Spleen (tissue), 7 donors: ENCODE data around the gene PRKG2.

ENCODE experiments used
- CTCF ChIP-seq, 11 experiments: fragments of 200-600 bp in 7 of 11; fragments of 450-650 bp in 4 of 11; sonication (generic) in 4 of 11; IDR thresholded peaks in 8 of 11; conservative IDR thresholded peaks in 3 of 11; 1 replicate in 7 of 11; 2 replicates in 4 of 11; pipeline versions ENCODE4 v1.4.0 to v1.8.0; 2016 to 2021; ENCODE audit warnings: antibody characterized with exemption in 11 of 11, inconsistent platforms in 4 of 11, mild to moderate bottlenecking in 1 of 11
- POLR2A ChIP-seq, 3 donors: fragments of 450-650 bp; IDR thresholded peaks; one replicate each; pipeline ENCODE4 v1.5.1; 2017; ENCODE audit warnings: antibody characterized with exemption in 3 of 3, mild to moderate bottlenecking in 1 of 3
- POLR2AphosphoS5 ChIP-seq, 3 donors: sonication (generic); formaldehyde crosslinking; IDR thresholded peaks; one replicate each; pipeline ENCODE4 v1.5.1; 2017; ENCODE audit warnings: antibody characterized with exemption in 3 of 3
- donor health status: DM: no; HTN: no; CAD: no; lungs with moderate emphysema.
- donor health status: DM: no; HTN: no; CAD: no.
- donor health status: DM: no; HTN: no; CAD: no.

DNA sequence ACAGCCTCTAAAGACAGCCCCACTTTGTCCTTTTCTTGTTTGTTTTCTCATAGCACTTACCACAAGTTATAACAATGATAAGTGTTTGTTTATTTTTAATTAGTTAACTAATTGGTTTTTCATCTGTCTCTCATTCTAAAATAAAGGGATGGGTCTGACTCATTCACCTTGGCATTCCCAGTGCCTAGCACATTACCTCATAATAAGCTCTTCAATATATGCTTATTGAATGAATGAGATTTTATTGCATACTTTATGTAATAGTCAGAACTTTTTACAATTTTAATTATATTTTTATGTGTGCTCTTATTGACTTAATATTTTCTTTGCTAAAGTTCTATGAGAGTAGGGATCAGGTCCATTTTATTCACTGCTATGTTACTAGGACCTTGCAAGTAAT is 22.8 kb upstream of the PRKG2 start:
- TF ChIP-seq CTCF (IDR thresholded peaks at IDR 0.05 in 8 of 11, conservative IDR thresholded peaks at IDR 0.05 in 3 of 11) = no peak
- no peak for TF ChIP-seq POLR2AphosphoS5 (IDR thresholded peaks at IDR 0.05)
- no peak for TF ChIP-seq POLR2A (IDR thresholded peaks at IDR 0.05)
